Hindlimb muscle (tissue), 1 donor: Measurements from ENCODE around the gene TTC27. TPM values are rescaled to one million over a fixed set of nuclear protein-coding genes. Genes with fewer than 3 reads are reported as not detected.
"Not testable (repeated sequence)": the region's sequence is repeated elsewhere in the genome, so short reads cannot be mapped to it uniquely, and the experiment has no call there.

Experiments
- DNase-seq: peaks from one replicate; pipeline ENCODE4 v3.0.0-alpha.2; 2013
- polyA plus RNA-seq: library from polyadenylated mRNA; unstranded; fragments of 120-200 nt; gene quantifications from one replicate; pipeline ENCODE4 v1.2.1, GENCODE V29; 2013; ENCODE audit not compliant: insufficient read length

TTC27 gene
- polyA plus RNA-seq, 1 donor, result 17.5 TPM

GRCh38 chr2:32720771-32721170, 92.9 kb downstream of the TTC27 start:
- no peak for DNase-seq

GRCh38 chr2:32721376-32721775, 93.5 kb downstream of the TTC27 start:
- DNase-seq, result no peak

GRCh38 chr2:32723467-32724079, 95.7 kb downstream of the TTC27 start:
- DNase-seq, result no peak

GRCh38 chr2:32726678-32727077, 98.8 kb downstream of the TTC27 start:
- not testable (repeated sequence) for DNase-seq

- DNase-seq, result no peak
Observed at GRCh38 chr2:32727157-32727556, 99.3 kb downstream of the TTC27 start.

GRCh38 chr2:32730958-32731357, 103.1 kb downstream of the TTC27 start:
- DNase-seq, result not testable (repeated sequence)

GRCh38 chr2:32732120-32732519, 104.3 kb downstream of the TTC27 start:
- DNase-seq, result no peak

GRCh38 chr2:32732912-32733472, 105.1 kb downstream of the TTC27 start:
- no peak for DNase-seq

- no peak for DNase-seq
Observed at GRCh38 chr2:32735348-32735747, 107.5 kb downstream of the TTC27 start.

- DNase-seq, result no peak
Observed at GRCh38 chr2:32738939-32739338, 111.1 kb downstream of the TTC27 start.

- DNase-seq, result no peak
Observed at GRCh38 chr2:32739664-32740063, 111.8 kb downstream of the TTC27 start.

GRCh38 chr2:32741575-32741974, 113.7 kb downstream of the TTC27 start:
- no peak for DNase-seq

- no peak for DNase-seq
Observed at GRCh38 chr2:32742376-32742775, 114.5 kb downstream of the TTC27 start.

GRCh38 chr2:32743480-32744236, 115.8 kb downstream of the TTC27 start:
- DNase-seq, result no peak

- no peak for DNase-seq
Observed at GRCh38 chr2:32745191-32745590, 117.3 kb downstream of the TTC27 start.

- no peak for DNase-seq
Observed at GRCh38 chr2:32745675-32746074, 117.8 kb downstream of the TTC27 start.

- DNase-seq, result no peak
Observed at GRCh38 chr2:32746669-32747068, 118.8 kb downstream of the TTC27 start.

- DNase-seq, result no peak
Observed at GRCh38 chr2:32748158-32748557, 120.3 kb downstream of the TTC27 start.

GRCh38 chr2:32750880-32751279, 123.0 kb downstream of the TTC27 start:
- DNase-seq, result no peak

- DNase-seq, result no peak
Observed at GRCh38 chr2:32752205-32752604, 124.4 kb downstream of the TTC27 start.

- no peak for DNase-seq
Observed at GRCh38 chr2:32752952-32753351, 125.1 kb downstream of the TTC27 start.

GRCh38 chr2:32754676-32755075, 126.8 kb downstream of the TTC27 start:
- not testable (repeated sequence) for DNase-seq

GRCh38 chr2:32755666-32756065, 127.8 kb downstream of the TTC27 start:
- DNase-seq, result no peak
